ENCODE results near the gene TSPAN1.

Gene TSPAN1

GRCh38 chr1:46166521-46167462, 8.1 kb upstream of the TSPAN1 start:
- DNase-seq: peak; percentile 84

DNA sequence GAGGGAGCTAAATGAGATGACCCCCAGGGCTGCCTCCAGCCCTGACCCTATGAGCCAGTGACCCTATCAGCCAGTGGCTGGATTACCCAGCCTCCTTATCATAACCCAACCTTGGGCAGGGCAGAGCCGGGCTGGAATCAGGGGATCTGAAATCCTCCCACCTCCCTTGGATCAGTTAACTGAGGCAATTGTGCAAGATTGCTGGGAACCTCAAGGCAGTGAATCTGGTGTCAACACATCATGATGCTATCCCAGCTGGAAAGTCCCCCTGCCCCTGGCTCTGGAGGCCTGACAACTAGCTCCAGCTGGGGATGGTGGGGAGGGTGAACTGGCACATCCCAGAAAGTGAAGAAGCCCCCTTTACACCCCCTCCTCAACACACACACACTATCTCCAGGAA, 6.4 kb upstream of the TSPAN1 start:
- no peak for DNase-seq

GRCh38 chr1:46169811-46170454, 5.0 kb upstream of the TSPAN1 start:
- no peak for DNase-seq

GRCh38 chr1:46171351-46171750, 3.5 kb upstream of the TSPAN1 start:
- no peak for DNase-seq

- DNase-seq: no peak
Observed at GRCh38 chr1:46171871-46172270, 3.0 kb upstream of the TSPAN1 start.

DNA sequence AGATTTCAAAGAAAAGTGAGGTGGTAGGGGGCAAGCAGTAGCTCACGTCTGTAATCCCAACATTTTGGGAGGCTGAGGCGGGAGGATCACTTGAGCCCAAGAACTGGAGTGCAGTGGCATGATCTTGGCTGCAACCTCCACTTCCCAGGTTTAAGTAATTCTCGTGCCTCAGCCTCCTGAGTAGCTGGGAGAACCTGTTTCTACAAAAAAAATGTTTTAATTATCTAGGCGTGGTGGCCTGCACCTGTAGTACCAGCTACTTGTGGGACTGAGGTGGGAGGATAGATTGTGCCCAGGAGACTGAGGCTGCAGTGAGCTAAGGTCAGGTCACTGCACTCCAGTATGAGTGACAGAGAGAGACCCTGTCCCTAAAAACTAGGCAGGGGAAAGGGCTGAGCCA, 2.6 kb upstream of the TSPAN1 start:
- DNase-seq: no peak

DNA sequence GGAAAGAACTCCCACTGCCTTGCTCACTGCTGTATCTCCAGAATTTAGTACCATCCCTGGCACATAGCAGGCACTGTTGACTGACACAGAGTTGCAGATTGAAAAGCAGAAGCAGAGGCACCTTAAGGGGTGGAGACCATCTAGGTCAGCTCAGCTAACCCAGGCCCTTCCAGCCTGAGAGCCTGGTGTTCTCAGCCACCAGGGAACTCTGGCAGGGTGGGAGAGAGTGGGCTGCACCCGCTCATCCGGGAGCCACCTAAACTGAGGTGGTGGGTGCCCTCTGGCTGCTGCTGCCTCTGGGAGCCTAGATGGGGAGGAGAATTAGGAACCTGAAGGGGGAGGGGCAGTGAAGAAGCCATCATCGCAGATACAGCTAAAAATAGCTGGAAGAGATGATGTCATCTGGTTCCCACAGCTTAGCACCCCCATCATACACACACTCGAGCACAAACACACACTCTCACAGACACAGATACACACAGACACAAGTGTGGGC, 1.5 kb upstream of the TSPAN1 start:
- DNase-seq: no peak

- no peak for DNase-seq
Observed at GRCh38 chr1:46175243-46175642, 356 bp downstream of the TSPAN1 start.

DNA sequence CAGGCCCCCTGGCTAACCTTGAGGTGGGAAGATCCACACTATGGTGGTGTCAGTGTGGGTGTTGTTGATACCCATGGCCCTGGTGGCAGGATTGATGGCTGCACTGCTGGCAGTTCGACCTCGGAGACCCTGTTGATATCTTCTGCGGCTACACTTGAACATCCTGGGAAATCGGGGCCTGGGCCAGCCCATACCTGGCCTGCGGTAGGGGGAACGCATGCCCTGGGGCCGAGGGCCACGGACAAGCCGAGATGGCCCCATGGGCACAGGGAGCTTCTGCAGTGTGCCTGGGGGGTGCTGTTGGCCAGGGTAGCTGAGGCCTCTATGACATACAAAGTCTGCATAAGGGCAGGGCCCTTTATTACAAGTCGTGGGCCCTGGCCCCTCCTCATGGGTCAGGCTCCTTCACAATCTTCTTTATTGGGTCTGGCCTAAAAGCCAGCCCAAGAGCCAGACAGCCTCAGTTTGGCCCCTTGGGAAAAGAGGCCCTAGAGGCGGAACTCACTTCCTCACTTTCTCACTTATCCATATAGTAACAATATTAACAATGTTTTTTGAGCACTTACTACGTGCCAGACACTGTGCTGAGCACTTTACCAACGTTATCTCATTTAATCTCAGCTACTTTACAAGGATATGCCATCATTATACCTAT, 1.5 kb downstream of the TSPAN1 start, which contains the start of gene P3R3URF:
TSS of gene P3R3URF (minus strand) at position 278 of the 655 bp plus-strand sequence. CDS start at position 261, 17 bp downstream.
- DNase-seq: no peak

GRCh38 chr1:46179138-46180081, 4.5 kb downstream of the TSPAN1 start:
- peak; percentile 81 for DNase-seq

- no peak for DNase-seq
Observed at GRCh38 chr1:46180082-46180616, 5.3 kb downstream of the TSPAN1 start.

DNA sequence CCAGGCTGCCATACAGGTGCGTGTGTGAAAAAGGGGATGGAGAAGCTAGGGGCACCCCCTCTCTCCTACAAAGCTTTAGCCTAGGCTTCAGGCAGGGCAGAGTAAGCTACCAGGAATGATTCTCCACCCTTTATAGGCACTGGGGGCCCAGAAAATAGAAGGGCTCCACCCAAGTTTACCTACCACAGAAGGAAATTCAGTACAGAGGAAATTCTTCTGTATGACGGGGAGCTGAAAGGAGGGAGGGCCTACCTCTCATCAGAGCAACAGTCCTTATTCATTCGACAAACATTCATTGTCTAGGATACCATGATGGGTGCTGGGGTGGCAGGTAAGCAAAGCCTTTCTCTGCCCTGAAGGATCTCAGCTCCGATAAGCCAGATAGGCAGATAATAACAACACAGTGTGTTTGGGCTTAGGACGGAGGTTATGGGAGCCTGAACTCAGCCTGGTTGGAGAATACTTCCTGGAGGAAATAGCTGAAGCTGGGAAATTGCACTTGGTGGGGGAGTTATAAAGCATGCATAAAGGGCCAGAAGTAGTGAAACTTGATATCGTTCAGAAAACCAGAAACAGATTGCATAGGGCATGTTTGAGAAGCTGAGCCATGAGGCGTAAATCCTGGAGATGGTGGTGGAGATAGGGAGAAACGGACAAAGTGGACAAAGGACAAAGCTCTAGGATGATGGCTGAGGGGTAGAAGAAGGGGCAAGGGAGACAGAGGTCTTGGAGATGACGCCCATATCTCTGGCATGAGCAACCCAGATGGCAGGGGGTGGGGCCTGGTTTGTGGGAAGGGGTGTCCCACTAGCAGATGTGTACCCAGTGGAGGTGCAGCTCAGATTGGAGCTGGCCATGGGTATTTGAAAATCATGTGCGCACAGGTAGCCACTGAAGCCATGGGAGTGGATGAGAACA, 6.7 kb downstream of the TSPAN1 start:
- DNase-seq: no peak

DNA sequence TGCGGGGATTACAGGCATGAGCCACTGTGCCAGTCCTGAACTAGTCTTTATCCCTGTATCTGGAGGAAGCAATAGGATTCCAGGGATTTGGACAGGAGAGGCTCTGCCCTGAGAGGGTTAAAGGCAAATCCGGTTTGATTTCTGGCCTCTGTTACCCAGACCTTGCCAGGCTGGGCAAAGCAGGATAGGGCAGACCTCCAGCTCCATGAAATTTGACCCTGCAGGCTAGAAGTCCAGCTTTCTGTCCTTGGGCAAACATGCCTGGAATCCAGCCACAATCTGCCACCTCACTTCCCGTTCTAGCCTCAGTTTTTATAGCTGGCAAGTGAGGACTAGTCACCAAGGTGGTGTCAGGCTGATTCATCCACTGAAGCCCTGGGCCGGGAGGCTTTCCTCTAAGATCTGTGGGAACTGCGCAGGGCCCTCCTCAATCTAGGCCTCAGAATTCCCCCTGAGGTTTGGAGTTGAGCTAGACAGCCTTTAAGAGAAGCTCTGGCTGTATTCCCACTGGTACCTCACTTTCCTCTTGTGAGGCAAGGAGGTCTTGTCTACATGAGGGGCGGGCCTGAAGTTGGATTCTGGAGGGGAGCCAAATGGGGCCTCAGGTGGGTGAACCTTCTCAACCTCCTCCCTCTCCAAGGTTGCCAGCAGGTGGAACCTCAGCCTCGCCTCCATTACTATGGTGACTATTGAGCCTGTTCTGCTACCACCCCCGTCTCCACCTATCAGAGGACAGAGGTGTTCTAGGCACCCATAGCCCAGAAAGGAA, 8.4 kb downstream of the TSPAN1 start:
- DNase-seq: no peak

DNA sequence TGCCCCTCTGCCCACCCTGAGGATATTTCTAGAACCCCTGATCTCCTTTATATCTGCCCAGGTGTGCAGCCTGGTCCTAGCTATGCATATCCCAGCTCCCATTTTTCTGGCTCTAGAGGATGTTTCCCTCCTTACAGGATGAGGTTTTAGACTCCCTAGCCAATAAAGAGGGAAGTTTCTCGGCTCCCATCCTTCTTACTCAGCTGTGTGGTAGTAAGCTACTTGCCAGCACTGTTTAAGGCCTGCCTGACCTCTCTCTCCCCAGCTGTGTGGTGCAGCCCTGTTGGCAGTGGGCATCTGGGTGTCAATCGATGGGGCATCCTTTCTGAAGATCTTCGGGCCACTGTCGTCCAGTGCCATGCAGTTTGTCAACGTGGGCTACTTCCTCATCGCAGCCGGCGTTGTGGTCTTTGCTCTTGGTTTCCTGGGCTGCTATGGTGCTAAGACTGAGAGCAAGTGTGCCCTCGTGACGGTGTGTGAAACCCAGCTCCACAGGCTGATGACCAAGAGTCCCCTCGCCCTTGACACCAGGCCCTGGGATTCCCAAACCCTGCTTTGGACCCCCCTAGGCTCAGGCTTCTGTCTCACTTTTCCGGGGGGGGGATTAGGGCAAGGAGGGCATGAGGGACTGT, 9.2 kb downstream of the TSPAN1 start:
- DNase-seq: no peak

- DNase-seq: peak; percentile 72
Observed at GRCh38 chr1:46184920-46185658, 10.2 kb downstream of the TSPAN1 start.

DNA sequence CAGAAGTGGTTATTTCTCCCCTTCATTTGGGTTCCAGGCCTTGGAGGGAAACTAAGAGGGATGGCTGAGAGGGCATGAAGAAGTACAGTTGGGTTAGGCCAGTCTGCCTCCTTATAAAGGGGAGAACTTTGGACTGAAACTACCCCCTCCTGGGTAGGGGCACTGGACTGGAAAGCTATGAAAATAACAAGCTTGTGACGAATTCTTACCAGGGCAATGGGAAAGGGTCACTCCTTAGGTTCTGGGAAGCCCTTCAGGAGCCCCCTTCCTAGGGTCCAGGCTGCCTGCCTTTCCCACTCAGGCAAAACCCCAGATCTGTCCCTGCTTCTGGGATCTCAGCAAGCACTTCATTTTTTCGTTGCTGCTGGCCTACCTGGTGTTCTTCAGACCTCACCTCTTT, 11.2 kb downstream of the TSPAN1 start:
- DNase-seq: no peak

- DNase-seq: no peak
Observed at GRCh38 chr1:46187106-46187869, 12.4 kb downstream of the TSPAN1 start.

All from activated CD8-positive, alpha-beta memory T cell treated with anti-CD3 and anti-CD28 coated beads for 24 hours (primary cell).